PC-3 (cell line): ENCODE measurements around the gene GALNTL6. TPM values are rescaled to one million over a fixed set of nuclear protein-coding genes. Genes with fewer than 3 reads are reported as not detected.
"Not testable (repeated sequence)": the region's sequence is repeated elsewhere in the genome, so short reads cannot be mapped to it uniquely, and the experiment has no call there.

Experiments used
- ATAC-seq: fragments of 200-7000 bp; cut with Tn5 transposase; 2 replicates; pipeline ENCODE4 v1.9.1; 2020; ENCODE audit warnings: mild to moderate bottlenecking, moderate library complexity
- BruUV-seq: library from RNA; stranded (reverse); fragments of 400-500 nt; replicated peaks from 2 replicates; lab custom pipeline; 2021; lab: Mats Ljungman, UMichigan
- CTCF ChIA-PET: fragments of 300-600 bp; sonication (Branson Sonifier 250); formaldehyde crosslinking; loops from one replicate; lab custom pipeline; 2022; ENCODE audit warnings: antibody characterized with exemption; lab: Charles Lee
- POLR2A ChIA-PET: fragments of 300-600 bp; sonication (Branson Sonifier 250); formaldehyde crosslinking; loops from one replicate; lab custom pipeline; 2022; ENCODE audit warnings: antibody characterized with exemption; ENCODE audit not compliant: unreplicated experiment; lab: Charles Lee
- DNase-seq: peaks from one replicate; pipeline ENCODE4 v3.0.0-alpha.2; 2015
- H2AFZ ChIP-seq: fragments of 300-600 bp; sonication (generic); 2 replicates; pipeline ENCODE4 v1.6.0; 2016; ENCODE audit warnings: antibody characterized with exemption, low read length
- H3F3A ChIP-seq: fragments of 300-600 bp; sonication (generic); one replicate; pipeline ENCODE4 v1.6.0; 2017; ENCODE audit warnings: antibody characterized with exemption, low read length, control low read depth, mild to moderate bottlenecking; ENCODE audit not compliant: unreplicated experiment
- H3K27ac ChIP-seq: fragments of 300-600 bp; sonication (generic); 2 replicates; pipeline ENCODE4 v1.5.1; 2016; ENCODE audit warnings: mild to moderate bottlenecking, low read length
- H3K27me3 ChIP-seq: fragments of 300-600 bp; sonication (generic); 2 replicates; pipeline ENCODE4 v1.6.1; 2016; ENCODE audit warnings: low read length, mixed read lengths
- H3K36me3 ChIP-seq: fragments of 300-600 bp; sonication (generic); 2 replicates; pipeline ENCODE4 v1.6.1; 2016; ENCODE audit warnings: low read depth, mixed run types, low read length, mixed read lengths
- H3K4me1 ChIP-seq: fragments of 300-600 bp; sonication (generic); 2 replicates; pipeline ENCODE4 v1.5.1; 2016; ENCODE audit warnings: low read length; ENCODE audit not compliant: insufficient read depth
- H3K4me2 ChIP-seq: fragments of 300-600 bp; sonication (generic); 2 replicates; pipeline ENCODE4 v1.6.0; 2016; ENCODE audit warnings: low read length
- H3K4me3 ChIP-seq: fragments of 300-600 bp; sonication (generic); 2 replicates; pipeline ENCODE4 v1.5.1; 2016; ENCODE audit warnings: mild to moderate bottlenecking, low read length, mixed read lengths
- H3K79me2 ChIP-seq: fragments of 300-600 bp; sonication (generic); 2 replicates; pipeline ENCODE4 v1.6.1; 2017; ENCODE audit warnings: low read length, mixed read lengths
- H3K9ac ChIP-seq: fragments of 300-600 bp; sonication (generic); 2 replicates; pipeline ENCODE4 v1.6.0; 2016; ENCODE audit warnings: mild to moderate bottlenecking, low read length
- H3K9me2 ChIP-seq: fragments of 300-600 bp; sonication (generic); replicated peaks from 2 replicates; pipeline ENCODE4 v1.6.1; 2016; ENCODE audit warnings: mixed run types, low read length, mixed read lengths
- H3K9me3 ChIP-seq: fragments of 300-600 bp; sonication (generic); 2 replicates; pipeline ENCODE4 v1.6.1; 2016; ENCODE audit warnings: low read length, mixed read lengths
- H4K20me1 ChIP-seq: fragments of 300-600 bp; sonication (generic); 2 replicates; pipeline ENCODE4 v1.6.1; 2016; ENCODE audit warnings: low read length, mixed read lengths
- CTCF ChIP-seq: fragments of 300-600 bp; sonication (generic); conservative IDR thresholded peaks from 2 replicates; pipeline ENCODE4 v1.5.1; 2017; ENCODE audit warnings: antibody characterized with exemption, low read depth, mild to moderate bottlenecking, low read length
- EZH2 ChIP-seq: fragments of 300-600 bp; sonication (generic); IDR thresholded peaks from one replicate; pipeline ENCODE4 v1.6.1; 2017; ENCODE audit warnings: antibody characterized with exemption, mild to moderate bottlenecking, low read length; ENCODE audit not compliant: unreplicated experiment
- EZH2phosphoT487 ChIP-seq: fragments of 300-600 bp; sonication (generic); IDR thresholded peaks from 2 replicates; pipeline ENCODE4 v1.6.1; 2018; ENCODE audit warnings: mild to moderate bottlenecking, antibody characterized with exemption, low read length, borderline replicate concordance
- intact Hi-C: fragments of 100-400 bp; cut with micrococcal nuclease; formaldehyde crosslinking; loops from 2 replicates; pipeline ENCODE4 v1.9.0; 2023
- total RNA-seq: library from RNA; depleted of rRNA; stranded (reverse); fragments of >200 nt; gene quantifications from 2 replicates; pipeline ENCODE4 v1.2.3, GENCODE V29; 2014

Gene GALNTL6
- total RNA-seq, 1 experiment from 2014 or later, result not detected

DNA sequence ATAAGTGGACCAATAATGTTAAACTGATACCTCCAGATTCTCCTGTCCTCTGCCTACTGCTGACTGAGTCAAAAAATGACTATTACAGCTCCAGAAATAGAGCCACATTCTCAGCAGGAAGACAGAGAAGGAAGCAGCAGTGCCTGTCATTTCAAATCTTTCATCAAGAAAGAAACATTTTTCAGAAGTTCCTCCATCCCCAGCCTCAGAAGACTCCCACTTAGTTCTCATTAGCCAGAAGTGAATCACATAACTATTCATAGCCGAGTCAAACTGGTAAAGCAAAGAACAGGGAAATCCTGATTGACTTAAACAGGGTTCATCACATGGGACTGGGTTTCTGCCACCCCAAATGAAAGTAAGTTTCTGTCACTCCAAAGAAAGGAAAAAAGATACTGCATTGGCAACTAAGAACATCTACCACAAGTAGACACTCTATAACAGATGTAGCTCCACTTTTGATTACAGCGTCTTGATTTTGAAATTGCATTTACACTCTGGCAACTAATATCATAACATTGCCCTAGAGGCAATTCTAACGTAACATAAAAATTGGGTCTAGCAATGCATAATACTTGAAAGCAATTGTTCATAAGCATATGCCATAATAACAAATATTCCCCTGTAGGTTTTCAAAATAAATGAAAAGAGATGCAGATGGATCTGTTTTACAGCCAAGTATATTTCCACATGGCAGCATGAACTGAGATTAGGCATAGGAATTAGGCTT, 599.8 kb downstream of the GALNTL6 start:
- DNase-seq (no peak), ATAC-seq (no peak)
- intact Hi-C loops, result no loop called here
- Histone ChIP-seq H3F3A (no peaks in the 10 kb centered on the region), H3K9me2 (no peaks in the 10 kb centered on the region), H3K4me3 (no peak overlapping the region), H4K20me1 (no peaks in the 10 kb centered on the region), H3K79me2 (no peaks in the 10 kb centered on the region), H2AFZ (no peak overlapping the region), H3K27ac (no peak overlapping the region), H3K36me3 (no peaks in the 10 kb centered on the region), H3K9me3 (no peaks in the 10 kb centered on the region), H3K27me3 (peaks cover 21% of the 10 kb centered on the region; the same call in 1 of the 2 replicates), H3K4me2 (no peak overlapping the region), H3K4me1 (no peaks in the 10 kb centered on the region), H3K9ac (no peak overlapping the region)
- POLR2A ChIA-PET, result no interaction called here
- TF ChIP-seq EZH2 (no peak), CTCF (no peak)
- CTCF ChIA-PET, result no interaction called here
- no TSS peak for BruUV-seq

DNA sequence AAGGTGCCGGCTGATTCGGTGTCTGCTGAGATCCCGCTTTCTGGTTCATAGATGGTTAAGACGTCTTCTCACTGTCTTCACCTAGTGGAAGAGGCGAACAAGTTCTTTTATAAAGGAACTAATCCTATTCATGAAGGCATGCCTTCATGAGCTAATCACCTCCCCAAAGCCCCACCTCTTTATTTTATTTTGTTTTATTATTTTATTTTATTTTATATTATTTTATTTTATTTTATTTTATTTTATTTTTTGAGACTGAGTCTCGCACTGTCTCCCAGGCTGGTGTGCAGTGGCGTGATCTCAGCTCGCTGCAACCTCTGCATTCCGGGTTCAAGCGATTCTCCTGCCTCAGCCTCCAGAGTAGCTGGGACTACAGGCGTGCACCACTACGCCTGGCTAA, 615.8 kb downstream of the GALNTL6 start:
- CTCF ChIA-PET, H2AFZ ChIP-seq: not testable (repeated sequence)

DNA sequence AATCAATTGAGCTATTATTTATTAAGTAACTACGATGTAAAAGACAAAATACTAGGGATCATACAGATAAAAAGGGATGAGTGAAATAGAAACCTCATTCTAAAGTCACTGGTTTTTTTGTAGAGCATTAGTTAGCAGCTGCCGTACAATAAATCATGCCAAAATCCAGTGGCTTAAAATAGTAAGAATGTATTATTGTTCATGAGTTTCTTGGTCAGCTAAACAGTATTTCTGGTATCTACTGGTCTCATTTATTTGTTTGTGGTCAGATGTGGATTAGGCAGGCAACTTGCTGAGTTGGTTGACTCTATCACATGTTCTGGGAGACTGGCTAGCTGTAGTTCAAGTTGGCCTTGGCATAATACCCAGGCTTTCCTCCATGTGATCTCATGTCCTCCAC, 667.3 kb downstream of the GALNTL6 start:
- intact Hi-C loops, result no loop called here
- Histone ChIP-seq H3K9me3 (no peaks in the 10 kb centered on the region), H3K79me2 (no peaks in the 10 kb centered on the region), H2AFZ (no peak overlapping the region), H3F3A (no peaks in the 10 kb centered on the region), H3K4me3 (no peak overlapping the region), H4K20me1 (no peaks in the 10 kb centered on the region), H3K36me3 (no peaks in the 10 kb centered on the region), H3K27ac (no peak overlapping the region), H3K9ac (no peak overlapping the region), H3K4me1 (no peaks in the 10 kb centered on the region), H3K9me2 (no peaks in the 10 kb centered on the region), H3K4me2 (no peak overlapping the region), H3K27me3 (peaks cover 11% of the 10 kb centered on the region; the same call in 1 of the 2 replicates)
- no TSS peak for BruUV-seq
- POLR2A ChIA-PET, result no interaction called here
- TF ChIP-seq EZH2phosphoT487, result no peak
- no peak for TF ChIP-seq EZH2
- no peak for TF ChIP-seq CTCF
- ATAC-seq (no peak), DNase-seq (no peak)
- CTCF ChIA-PET, result no interaction called here

More for the DNA sequence above, 615.8 kb downstream of the GALNTL6 start:
- H3K9ac ChIP-seq, H3K4me2 ChIP-seq, intact Hi-C loops, H3K79me2 ChIP-seq, H3K36me3 ChIP-seq, ATAC-seq, POLR2A ChIA-PET, H3K27ac ChIP-seq, H4K20me1 ChIP-seq, H3K4me1 ChIP-seq, BruUV-seq, H3K9me3 ChIP-seq, H3K27me3 ChIP-seq, H3K9me2 ChIP-seq, DNase-seq, H3F3A ChIP-seq, H3K4me3 ChIP-seq: not testable (repeated sequence)
